ENCODE results near the gene DENND6B. TPM values are rescaled to one million over a fixed set of nuclear protein-coding genes. Genes with fewer than 3 reads are reported as not detected.

DENND6B gene
- total and polyA plus RNA-seq, 2 of the 13 experiments (the other 11 are each of a cell fraction or from before 2014, with no cell fraction given): 0.95 to 3.8 TPM

DNA sequence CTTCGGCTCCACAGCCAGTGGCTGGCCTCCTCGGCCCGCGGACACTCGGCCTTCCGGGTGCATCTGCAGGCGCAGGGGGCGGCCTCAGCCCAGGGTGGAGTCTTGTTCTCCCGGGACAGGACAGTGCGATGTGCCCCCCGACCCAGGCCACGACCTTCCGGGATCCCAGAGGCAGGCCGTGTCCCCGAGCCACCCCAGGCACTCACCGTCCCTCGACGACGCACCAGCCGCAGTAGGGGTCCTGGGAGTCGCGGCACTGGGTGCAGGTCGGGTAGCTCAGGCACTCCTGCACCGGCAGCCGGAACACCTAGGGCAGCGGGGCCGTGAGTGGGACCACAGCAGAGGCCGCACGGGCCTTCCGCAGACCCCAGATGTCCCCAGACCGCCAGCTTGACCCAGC is 39.1 kb downstream of the DENND6B start:
- Histone ChIP-seq H3K79me2 (ENCODE audit: insufficient read depth, low read length) (peaks cover 26% of the 10 kb centered on the region), H3K36me3 (replicated peaks in 1 of 2; ENCODE audit: control insufficient read depth in 1 of 2, insufficient read depth in 2 of 2, low read length in 2 of 2) (peaks cover 23 to 37% of the 10 kb centered on the region in 2 experiments; a peak in 4 of 5 replicates), H3K27ac (ENCODE audit: extremely low read length, insufficient read depth, low read length) (no peak overlapping the region), H3K4me2 (ENCODE audit: low read depth, low read length) (no peak overlapping the region), H3K27me3 (ENCODE audit: control insufficient read depth in 1 of 2, insufficient read depth in 2 of 2, low read length in 2 of 2) (no peaks in the 10 kb centered on the region), H3K4me1 (ENCODE audit: insufficient read depth, low read length) (peaks cover 9% of the 10 kb centered on the region), H4K20me1 (ENCODE audit: insufficient read depth, low read length) (peaks cover 4% of the 10 kb centered on the region; the same call in 1 of the 2 replicates), H3K9ac (ENCODE audit: insufficient read depth, low read depth, low read length) (no peak overlapping the region), H3K9me3 (ENCODE audit: low read length) (no peaks in the 10 kb centered on the region), H2AFZ (ENCODE audit: low read length) (no peak overlapping the region), H3K4me3 (replicated peaks in 1 of 3; ENCODE audit: insufficient read depth in 1 of 3, low read depth in 2 of 3, low read length in 3 of 3) (no peak overlapping the region)
- 98% methylated on average over 10 of the region's 31 CpGs for WGBS (ENCODE audit: low lambda C conversion rate)
- no peak for TF ChIP-seq ZNF383 (CRISPR knock-in tag; IDR thresholded peaks at IDR 0.05; ENCODE audit: borderline replicate concordance)
- TF ChIP-seq, protein P1, sequence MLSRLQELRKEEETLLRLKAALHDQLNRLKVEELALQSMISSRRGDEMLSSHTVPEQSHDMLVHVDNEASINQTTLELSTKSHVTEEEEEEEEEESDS (CRISPR knock-in tag; IDR thresholded peaks at IDR 0.05; ENCODE audit: borderline replicate concordance): no peak
- no peak for TF ChIP-seq TAF1 (CRISPR knock-in tag; IDR thresholded peaks at IDR 0.05)
- TF ChIP-seq, protein P2, sequence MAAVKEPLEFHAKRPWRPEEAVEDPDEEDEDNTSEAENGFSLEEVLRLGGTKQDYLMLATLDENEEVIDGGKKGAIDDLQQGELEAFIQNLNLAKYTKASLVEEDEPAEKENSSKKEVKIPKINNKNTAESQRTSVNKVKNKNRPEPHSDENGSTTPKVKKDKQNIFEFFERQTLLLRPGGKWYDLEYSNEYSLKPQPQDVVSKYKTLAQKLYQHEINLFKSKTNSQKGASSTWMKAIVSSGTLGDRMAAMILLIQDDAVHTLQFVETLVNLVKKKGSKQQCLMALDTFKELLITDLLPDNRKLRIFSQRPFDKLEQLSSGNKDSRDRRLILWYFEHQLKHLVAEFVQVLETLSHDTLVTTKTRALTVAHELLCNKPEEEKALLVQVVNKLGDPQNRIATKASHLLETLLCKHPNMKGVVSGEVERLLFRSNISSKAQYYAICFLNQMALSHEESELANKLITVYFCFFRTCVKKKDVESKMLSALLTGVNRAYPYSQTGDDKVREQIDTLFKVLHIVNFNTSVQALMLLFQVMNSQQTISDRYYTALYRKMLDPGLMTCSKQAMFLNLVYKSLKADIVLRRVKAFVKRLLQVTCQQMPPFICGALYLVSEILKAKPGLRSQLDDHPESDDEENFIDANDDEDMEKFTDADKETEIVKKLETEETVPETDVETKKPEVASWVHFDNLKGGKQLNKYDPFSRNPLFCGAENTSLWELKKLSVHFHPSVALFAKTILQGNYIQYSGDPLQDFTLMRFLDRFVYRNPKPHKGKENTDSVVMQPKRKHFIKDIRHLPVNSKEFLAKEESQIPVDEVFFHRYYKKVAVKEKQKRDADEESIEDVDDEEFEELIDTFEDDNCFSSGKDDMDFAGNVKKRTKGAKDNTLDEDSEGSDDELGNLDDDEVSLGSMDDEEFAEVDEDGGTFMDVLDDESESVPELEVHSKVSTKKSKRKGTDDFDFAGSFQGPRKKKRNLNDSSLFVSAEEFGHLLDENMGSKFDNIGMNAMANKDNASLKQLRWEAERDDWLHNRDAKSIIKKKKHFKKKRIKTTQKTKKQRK (IDR thresholded peaks at IDR 0.05; ENCODE audit: low read length): no peak
- peak; percentile 42; the same call in 1 of the 2 replicates for TF ChIP-seq RBFOX2 (IDR thresholded peaks at IDR 0.05; ENCODE audit: low read depth, low read length)
- TF ChIP-seq SCMH1 (CRISPR knock-in tag; IDR thresholded peaks at IDR 0.05; ENCODE audit: borderline replicate concordance): no peak
- TF ChIP-seq, protein P3, sequence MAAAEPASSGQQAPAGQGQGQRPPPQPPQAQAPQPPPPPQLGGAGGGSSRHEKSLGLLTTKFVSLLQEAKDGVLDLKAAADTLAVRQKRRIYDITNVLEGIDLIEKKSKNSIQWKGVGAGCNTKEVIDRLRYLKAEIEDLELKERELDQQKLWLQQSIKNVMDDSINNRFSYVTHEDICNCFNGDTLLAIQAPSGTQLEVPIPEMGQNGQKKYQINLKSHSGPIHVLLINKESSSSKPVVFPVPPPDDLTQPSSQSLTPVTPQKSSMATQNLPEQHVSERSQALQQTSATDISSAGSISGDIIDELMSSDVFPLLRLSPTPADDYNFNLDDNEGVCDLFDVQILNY (CRISPR knock-in tag; conservative IDR thresholded peaks at IDR 0.05): no peak
- no peak for TF ChIP-seq CBX2 (IDR thresholded peaks at IDR 0.05; ENCODE audit: low read depth, low read length)
- TF ChIP-seq CBX2 (CRISPR knock-in tag; IDR thresholded peaks at IDR 0.05; ENCODE audit: low read depth): no peak
- peak; percentile 42 for TF ChIP-seq RBM22 (optimal IDR thresholded peaks at IDR 0.05; ENCODE audit: low read length)
- no peak for TF ChIP-seq ZNF7 (CRISPR knock-in tag; IDR thresholded peaks at IDR 0.05)
- TF ChIP-seq HMG20A (CRISPR knock-in tag; IDR thresholded peaks at IDR 0.05; ENCODE audit: borderline replicate concordance): no peak
- in situ Hi-C loops (cut with HindIII; ENCODE audit: extremely low pct_ligation_motif_present, low pct_unique_long_range_greater_than_20kb): no loop called here
- intact Hi-C loops (cut with micrococcal nuclease; ENCODE audit: unreplicated experiment): no loop called here
- CTCF ChIA-PET (ENCODE audit: low intra/inter-chr PET ratio, low total read pairs): no interaction called here
- POLR2A ChIA-PET: no interaction called here
- DNase-seq (ENCODE audit: low spot score) (no peak), FAIRE-seq (no peak), ATAC-seq (no peak)
- no TSS peak for BruUV-seq (replicated peaks)

All from HepG2 (cell line).